ENCODE measurements around the gene LRRC27.

The LRRC27 gene

GRCh38 chr10:132390921-132391675, 59.1 kb downstream of the LRRC27 start:
- DNase-seq (ENCODE audit: low read depth): no peak

- no peak for DNase-seq (ENCODE audit: low read depth)
Observed at GRCh38 chr10:132391676-132392020, 59.7 kb downstream of the LRRC27 start.

GRCh38 chr10:132392184-132392800, 60.3 kb downstream of the LRRC27 start:
- no peak for DNase-seq (ENCODE audit: low read depth)

- no peak for DNase-seq (ENCODE audit: low read depth)
Observed at GRCh38 chr10:132392811-132393694, 61.1 kb downstream of the LRRC27 start.

- DNase-seq (ENCODE audit: low read depth): no peak
Observed at GRCh38 chr10:132393695-132394181, 61.7 kb downstream of the LRRC27 start.

GRCh38 chr10:132394201-132394811, 62.3 kb downstream of the LRRC27 start:
- DNase-seq (ENCODE audit: low read depth): no peak

GRCh38 chr10:132394936-132395703, 63.1 kb downstream of the LRRC27 start:
- no peak for DNase-seq (ENCODE audit: low read depth)

- no peak for DNase-seq (ENCODE audit: low read depth)
Observed at GRCh38 chr10:132395704-132396493, 63.9 kb downstream of the LRRC27 start.

- DNase-seq (ENCODE audit: low read depth): no peak
Observed at GRCh38 chr10:132396494-132397035, 64.6 kb downstream of the LRRC27 start.

GRCh38 chr10:132397036-132397541, 65.1 kb downstream of the LRRC27 start, which contains the start of gene PWWP2B:
Gene PWWP2B, plus strand, starts transcription at chr10:132397200. Its CDS starts 27 bp downstream, at chr10:132397227.
- no peak for DNase-seq (ENCODE audit: low read depth)

GRCh38 chr10:132397671-132398565, 65.9 kb downstream of the LRRC27 start:
- DNase-seq (ENCODE audit: low read depth): no peak

- no peak for DNase-seq (ENCODE audit: low read depth)
Observed at GRCh38 chr10:132398566-132398991, 66.6 kb downstream of the LRRC27 start.

GRCh38 chr10:132399117-132400035, 67.4 kb downstream of the LRRC27 start:
- no peak for DNase-seq (ENCODE audit: low read depth)

GRCh38 chr10:132400041-132400546, 68.1 kb downstream of the LRRC27 start:
- no peak for DNase-seq (ENCODE audit: low read depth)

GRCh38 chr10:132400547-132401151, 68.7 kb downstream of the LRRC27 start:
- DNase-seq (ENCODE audit: low read depth): no peak

GRCh38 chr10:132401401-132402118, 69.6 kb downstream of the LRRC27 start:
- no peak for DNase-seq (ENCODE audit: low read depth)

All from CMK (cell line).